Spleen (tissue), 11 donors: ENCODE data around the gene IL1RAPL2. TPM values are rescaled to one million over a fixed set of nuclear protein-coding genes. Genes with fewer than 3 reads are reported as not detected.

Source experiments
- DNase-seq: peaks from one replicate; pipeline ENCODE4 v3.0.0-alpha.2; 2020
- H3K27ac ChIP-seq, 8 donors: fragments of 200-600 bp; sonication (generic) in 7 of 8; 1 replicate in 4 of 8; 2 replicates in 4 of 8; pipeline versions ENCODE4 v1.5.0 to v1.8.0; 2016 to 2021; ENCODE audit warnings: inconsistent platforms in 4 of 8, mild to moderate bottlenecking in 4 of 8, moderate library complexity in 1 of 8
- H3K27me3 ChIP-seq, 7 donors: fragments of 200-600 bp; sonication (generic) in 6 of 7; replicated peaks in 1 of 7; 1 replicate in 4 of 7; 2 replicates in 3 of 7; pipeline versions ENCODE4 v1.5.0 to v1.8.0; 2016 to 2021; ENCODE audit warnings: inconsistent platforms in 3 of 7, mild to moderate bottlenecking in 1 of 7
- H3K36me3 ChIP-seq, 6 donors: fragments of 200-600 bp; sonication (generic) in 5 of 6; 1 replicate in 4 of 6; 2 replicates in 2 of 6; pipeline versions ENCODE4 v1.5.0 to v1.8.0; 2016 to 2021; ENCODE audit warnings: inconsistent platforms in 2 of 6
- H3K4me1 ChIP-seq, 6 donors: fragments of 200-600 bp; sonication (generic) in 5 of 6; 1 replicate in 3 of 6; 2 replicates in 3 of 6; pipeline versions ENCODE4 v1.5.0 to v1.8.0; 2016 to 2021; ENCODE audit warnings: inconsistent platforms in 3 of 6
- H3K4me3 ChIP-seq, 8 donors: fragments of 200-600 bp; sonication (generic) in 7 of 8; 1 replicate in 4 of 8; 2 replicates in 4 of 8; pipeline versions ENCODE4 v1.5.0 to v1.8.0; 2016 to 2021; ENCODE audit warnings: inconsistent platforms in 4 of 8, mild to moderate bottlenecking in 4 of 8, moderate library complexity in 2 of 8
- H3K9me3 ChIP-seq, 8 donors: fragments of 200-600 bp; sonication (generic) in 7 of 8; 1 replicate in 4 of 8; 2 replicates in 4 of 8; pipeline versions ENCODE4 v1.5.0 to v1.8.0; 2016 to 2021; ENCODE audit warnings: inconsistent platforms in 4 of 8
- POLR2A ChIP-seq, 3 donors: fragments of 450-650 bp; IDR thresholded peaks; one replicate each; pipeline ENCODE4 v1.5.1; 2017; ENCODE audit warnings: antibody characterized with exemption in 3 of 3, mild to moderate bottlenecking in 1 of 3
- POLR2AphosphoS5 ChIP-seq, 3 donors: sonication (generic); formaldehyde crosslinking; IDR thresholded peaks; one replicate each; pipeline ENCODE4 v1.5.1; 2017; ENCODE audit warnings: antibody characterized with exemption in 3 of 3
- WGBS, 5 donors: extraction: QIAGEN DNeasy Blood & Tissue Kit in 3 of 5; methylation state at CpG; one replicate each; pipeline versions ENCODE4 v1.1.5 to v1.1.7; 2013 to 2018; 5-methylcytosine and 5-hydroxymethylcytosine counted together
- intact Hi-C: fragments of 100-400 bp; cut with DNase I; formaldehyde crosslinking; loops from one replicate; pipeline ENCODE4 v1.15.0; 2023; ENCODE audit warnings: low total_unique reads
- polyA plus RNA-seq, 3 donors: library from polyadenylated mRNA; stranded (reverse); fragments of 200-250 nt; gene quantifications; one replicate each; pipeline ENCODE4 v1.2.1, GENCODE V29; 2013
- total RNA-seq, 7 donors: library from RNA; depleted of rRNA in 3 of 7; stranded (reverse); fragments of >200 nt in 3 of 7; fragmentation: NEBNext Ultra II Directional in 4 of 7; extraction: Animal tissue kit (Norgen Biotek cat#: 25700) in 4 of 7; gene quantifications; one replicate each; pipeline versions ENCODE4 v1.1.0 to v1.2.1, GENCODE V29; 2016 to 2021
- TF ChIP-seq, protein P1 (sequence below), 11 experiments: fragments of 200-600 bp in 7 of 11; fragments of 450-650 bp in 4 of 11; sonication (generic) in 4 of 11; IDR thresholded peaks in 8 of 11; conservative IDR thresholded peaks in 3 of 11; 1 replicate in 7 of 11; 2 replicates in 4 of 11; pipeline versions ENCODE4 v1.4.0 to v1.8.0; 2016 to 2021; ENCODE audit warnings: antibody characterized with exemption in 11 of 11, inconsistent platforms in 4 of 11, mild to moderate bottlenecking in 1 of 11
- donor health status: healthy with polysubstance abuse.
- donor health status: DM: no; HTN: no; CAD: no; lungs with moderate emphysema.
- donor health status: DM: no; HTN: no; CAD: no.
- donor health status: Bipolar disorder and iron deficiency.
- donor health status: healthy.
- donor health status: DM: no; HTN: no; CAD: no.
- donor health status: DM: yes; HTN: yes; CAD: no.

Gene IL1RAPL2
- total and polyA plus RNA-seq, 10 donors, result not detected

DNA sequence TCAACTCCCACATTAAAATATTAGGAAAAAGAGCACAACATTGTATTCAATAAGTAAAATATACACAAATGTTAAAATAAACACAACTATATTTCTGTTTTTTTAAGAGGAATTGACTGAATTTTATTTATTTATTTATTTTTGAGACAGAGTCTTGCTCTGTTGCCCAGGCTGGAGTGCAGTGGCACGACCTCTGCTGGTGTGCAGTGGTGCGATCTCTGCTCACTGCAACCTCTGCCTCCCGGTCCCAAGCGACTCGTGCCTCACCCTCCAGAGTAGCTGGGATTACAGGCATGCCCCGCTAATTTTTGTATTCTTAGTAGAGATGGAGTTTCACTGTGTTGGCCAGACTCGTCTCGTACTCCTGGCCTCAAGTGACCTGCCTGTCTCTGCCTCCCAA lies 623.1 kb downstream of the IL1RAPL2 start:
- intact Hi-C loops, result no loop called here
- Histone ChIP-seq H3K27me3 (peaks cover 0 to 5% (median 0%) of the 10 kb centered on the region in 7 donors), H3K36me3 (no peaks in the 10 kb centered on the region), H3K4me3 (no peak overlapping the region), H3K4me1 (no peaks in the 10 kb centered on the region), H3K9me3 (no peaks in the 10 kb centered on the region), H3K27ac (no peak overlapping the region)
- 76 to 91% (median 80%) methylated on average over 8 of the region's 8 CpGs for WGBS, 5 donors
- no peak for TF ChIP-seq POLR2A (IDR thresholded peaks at IDR 0.05)
- no peak for TF ChIP-seq POLR2AphosphoS5 (IDR thresholded peaks at IDR 0.05)
- TF ChIP-seq, protein P1, sequence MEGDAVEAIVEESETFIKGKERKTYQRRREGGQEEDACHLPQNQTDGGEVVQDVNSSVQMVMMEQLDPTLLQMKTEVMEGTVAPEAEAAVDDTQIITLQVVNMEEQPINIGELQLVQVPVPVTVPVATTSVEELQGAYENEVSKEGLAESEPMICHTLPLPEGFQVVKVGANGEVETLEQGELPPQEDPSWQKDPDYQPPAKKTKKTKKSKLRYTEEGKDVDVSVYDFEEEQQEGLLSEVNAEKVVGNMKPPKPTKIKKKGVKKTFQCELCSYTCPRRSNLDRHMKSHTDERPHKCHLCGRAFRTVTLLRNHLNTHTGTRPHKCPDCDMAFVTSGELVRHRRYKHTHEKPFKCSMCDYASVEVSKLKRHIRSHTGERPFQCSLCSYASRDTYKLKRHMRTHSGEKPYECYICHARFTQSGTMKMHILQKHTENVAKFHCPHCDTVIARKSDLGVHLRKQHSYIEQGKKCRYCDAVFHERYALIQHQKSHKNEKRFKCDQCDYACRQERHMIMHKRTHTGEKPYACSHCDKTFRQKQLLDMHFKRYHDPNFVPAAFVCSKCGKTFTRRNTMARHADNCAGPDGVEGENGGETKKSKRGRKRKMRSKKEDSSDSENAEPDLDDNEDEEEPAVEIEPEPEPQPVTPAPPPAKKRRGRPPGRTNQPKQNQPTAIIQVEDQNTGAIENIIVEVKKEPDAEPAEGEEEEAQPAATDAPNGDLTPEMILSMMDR (IDR thresholded peaks at IDR 0.05 in 8 of 11, conservative IDR thresholded peaks at IDR 0.05 in 3 of 11), result no peak
- no peak for DNase-seq

DNA sequence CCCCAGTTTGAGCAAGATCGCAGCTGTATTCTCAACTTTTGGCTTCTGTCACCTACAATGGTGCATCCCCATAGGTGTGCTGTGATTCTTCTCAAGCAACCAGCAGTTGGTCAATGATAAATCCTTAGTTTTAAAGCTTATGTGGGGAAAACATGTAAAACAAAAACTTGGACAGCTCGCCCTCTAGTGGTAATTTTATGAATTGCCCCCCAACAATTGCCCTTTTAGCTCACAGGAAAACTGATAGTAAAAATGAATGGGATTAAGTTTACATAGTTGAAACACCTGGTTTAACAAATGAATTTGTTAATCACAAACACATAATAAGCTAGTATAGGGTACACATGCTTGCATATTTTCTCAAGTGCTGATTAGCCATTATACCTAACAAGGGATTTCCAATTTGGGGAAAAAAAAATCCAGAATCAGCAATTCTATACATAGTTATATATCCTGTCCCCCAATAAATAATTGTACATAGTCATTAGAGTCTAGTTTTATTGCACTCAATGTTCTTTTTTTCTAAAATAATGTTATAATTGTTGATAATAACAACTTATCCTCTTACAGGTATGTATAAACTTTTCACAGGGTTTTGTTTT lies 624.4 kb downstream of the IL1RAPL2 start:
- H3K27ac ChIP-seq, result no peak overlapping the region
- H3K9me3 ChIP-seq, result no peaks in the 10 kb centered on the region
- no peaks in the 10 kb centered on the region for H3K36me3 ChIP-seq
- no peak overlapping the region for H3K4me3 ChIP-seq
- WGBS, 5 donors, result 2 to 13% (median 5%) methylated on average over 2 of the region's 2 CpGs
- intact Hi-C loops, result no loop called here
- H3K4me1 ChIP-seq, result no peaks in the 10 kb centered on the region
- TF ChIP-seq, protein P1 (IDR thresholded peaks at IDR 0.05 in 8 of 11, conservative IDR thresholded peaks at IDR 0.05 in 3 of 11), result peak in 10 of 11 experiments; percentile 30 to 85 (median 62)
- no peak for TF ChIP-seq POLR2A (IDR thresholded peaks at IDR 0.05)
- no peak for DNase-seq
- H3K27me3 ChIP-seq, result peaks cover 0 to 5% (median 0%) of the 10 kb centered on the region in 7 donors

DNA sequence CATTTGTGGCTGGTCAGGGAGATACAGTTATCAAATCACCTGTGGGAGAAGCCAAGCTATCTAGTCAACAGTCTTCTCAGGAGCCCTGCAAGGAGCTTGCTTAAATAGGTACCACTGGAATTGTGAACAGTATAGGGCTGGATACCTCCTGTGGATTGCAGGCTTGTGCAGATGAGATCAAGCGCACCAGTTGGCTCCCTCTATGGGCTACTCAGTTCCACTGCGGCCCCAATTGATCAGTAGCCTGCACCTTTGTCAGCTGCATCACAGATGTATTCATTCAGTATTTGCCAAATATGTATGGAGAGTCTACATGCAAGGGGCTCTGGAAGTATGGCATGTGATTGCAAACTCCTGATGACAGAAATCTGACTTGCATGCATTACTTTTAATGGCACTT lies 625.9 kb downstream of the IL1RAPL2 start:
- intact Hi-C loops, result no loop called here
- Histone ChIP-seq H3K36me3 (no peaks in the 10 kb centered on the region), H3K4me1 (no peaks in the 10 kb centered on the region), H3K4me3 (no peak overlapping the region), H3K27me3 (peaks cover 0 to 5% (median 0%) of the 10 kb centered on the region in 7 donors), H3K9me3 (no peaks in the 10 kb centered on the region), H3K27ac (no peak overlapping the region)
- no peak for TF ChIP-seq POLR2A (IDR thresholded peaks at IDR 0.05)
- TF ChIP-seq, protein P1 (IDR thresholded peaks at IDR 0.05 in 8 of 11, conservative IDR thresholded peaks at IDR 0.05 in 3 of 11), result no peak
- TF ChIP-seq POLR2AphosphoS5 (IDR thresholded peaks at IDR 0.05), result no peak
- no peak for DNase-seq
- 14 to 48% (median 38%) methylated on average over 1 to 2 of the region's 2 CpGs for WGBS, 5 donors

DNA sequence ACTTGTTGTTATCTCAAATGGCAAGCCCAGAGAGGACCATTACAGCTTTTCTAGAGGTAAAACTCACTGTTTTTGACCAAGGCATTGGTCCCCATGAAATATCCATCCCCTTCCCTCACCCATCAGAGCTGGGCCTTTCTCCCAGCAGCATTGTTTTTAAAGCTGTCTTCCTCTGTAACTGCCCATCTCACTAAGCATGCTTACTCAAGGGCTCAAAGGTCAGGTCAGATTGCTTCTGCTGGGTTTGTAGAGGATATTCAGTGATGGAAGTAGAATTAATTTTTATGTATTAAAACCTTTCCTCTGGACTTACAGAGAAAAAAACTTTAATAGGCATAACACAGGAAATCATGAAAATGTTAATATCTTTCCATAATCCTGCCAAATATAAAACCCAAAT lies 643.4 kb downstream of the IL1RAPL2 start:
- Histone ChIP-seq H3K4me1 (no peaks in the 10 kb centered on the region), H3K27me3 (no peaks in the 10 kb centered on the region), H3K9me3 (no peaks in the 10 kb centered on the region), H3K27ac (no peak overlapping the region), H3K4me3 (no peak overlapping the region), H3K36me3 (no peaks in the 10 kb centered on the region)
- TF ChIP-seq POLR2AphosphoS5 (IDR thresholded peaks at IDR 0.05) (no peak), POLR2A (IDR thresholded peaks at IDR 0.05) (no peak)
- TF ChIP-seq, protein P1 (IDR thresholded peaks at IDR 0.05 in 8 of 11, conservative IDR thresholded peaks at IDR 0.05 in 3 of 11), result no peak
- no peak for DNase-seq
- intact Hi-C loops, result no loop called here
